Stimulated activated CD8-positive, alpha-beta memory T cell treated with anti-CD3 and anti-CD28 coated beads, Interleukin-2, amount 100 ng/mL, for 1 hour (primary cell): ENCODE measurements around the gene CPB2.

ENCODE experiments used
- DNase-seq, 2 donors: peaks; one replicate each; pipeline ENCODE4 v3.0.0-alpha.2; 2020; ENCODE audit warnings: low read depth in 2 of 2

CPB2 gene

DNA sequence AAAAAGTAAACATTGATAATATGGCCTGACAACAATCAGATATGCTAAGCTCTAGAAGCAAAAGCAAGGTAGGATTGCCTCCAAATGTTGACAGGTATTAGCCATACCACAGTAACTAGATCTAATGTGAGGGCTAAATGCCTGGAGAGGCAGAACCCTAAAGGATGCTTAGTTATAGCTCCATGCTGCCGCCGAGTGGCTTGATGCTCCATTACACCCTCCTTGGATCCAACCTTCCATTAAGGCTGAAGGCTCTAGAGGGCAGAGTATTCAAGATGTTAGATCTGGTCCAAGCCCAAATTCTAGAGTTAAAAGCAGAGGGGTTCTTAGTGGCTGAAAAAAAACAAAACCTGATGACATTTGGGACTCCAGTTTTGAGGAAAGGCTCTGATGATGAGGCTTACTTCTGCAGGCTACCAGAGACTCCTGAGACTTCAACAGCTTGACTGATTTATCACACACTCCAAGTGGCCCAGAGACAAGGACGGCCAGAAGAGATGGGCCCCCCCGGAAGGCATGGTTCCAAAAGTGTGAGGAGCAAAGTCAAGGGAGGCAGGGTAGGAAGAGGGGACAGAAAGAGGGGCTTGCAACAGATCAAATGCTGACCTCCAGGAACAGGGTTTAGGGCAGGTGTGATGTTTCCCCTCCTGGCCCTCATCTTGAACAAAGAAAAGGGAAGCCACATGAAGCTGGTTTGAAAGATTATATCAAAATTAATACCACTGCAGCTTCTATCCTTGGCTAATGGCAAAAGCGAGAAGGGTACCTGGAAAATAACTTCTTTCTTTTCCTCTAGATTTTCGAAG, 21.9 kb upstream of the CPB2 start:
- DNase-seq: peak; percentile 27 to 48

DNA sequence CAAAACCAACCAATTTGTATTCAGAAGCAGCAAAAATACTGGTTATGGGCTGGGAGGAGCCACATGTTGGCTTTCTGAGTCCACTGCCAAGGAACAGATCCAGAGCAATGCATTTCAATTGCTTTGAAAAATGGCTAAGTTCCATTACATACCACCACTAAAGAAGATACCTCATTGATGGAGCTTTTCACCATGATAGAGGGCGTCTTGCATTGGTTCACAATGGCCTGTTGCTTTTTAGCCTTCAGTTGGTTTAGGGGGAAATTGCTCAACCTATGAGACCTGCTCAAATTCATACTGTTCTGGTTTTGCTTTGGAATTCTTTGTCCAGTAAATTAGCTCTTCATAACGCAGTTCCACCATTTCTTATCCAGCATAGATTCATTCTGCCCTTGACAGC, 21.2 kb upstream of the CPB2 start:
- no peak for DNase-seq

- no peak for DNase-seq
Observed at GRCh38 chr13:46124967-46125933, 20.4 kb upstream of the CPB2 start.

DNA sequence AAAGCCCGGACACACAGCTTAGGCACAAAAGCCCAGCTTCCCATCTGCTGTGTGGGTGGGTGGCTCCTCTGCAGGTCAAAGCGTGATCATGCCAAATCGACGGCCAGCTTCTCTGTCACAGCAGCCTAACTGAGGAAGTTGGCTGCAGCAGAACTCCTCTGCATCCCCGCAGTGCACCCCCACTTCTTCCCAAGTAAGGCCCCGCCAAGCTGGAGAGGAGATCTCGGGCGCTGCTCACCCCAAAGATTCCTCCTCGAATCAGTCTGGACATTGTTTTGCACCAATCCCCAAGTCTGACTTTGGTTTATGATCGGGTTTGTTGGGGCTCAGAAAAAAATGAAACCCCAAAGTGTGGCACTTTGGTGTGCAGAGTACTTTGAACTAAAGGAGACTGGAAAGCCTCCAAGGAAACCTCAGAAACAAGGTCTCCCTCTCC, 19.7 kb upstream of the CPB2 start:
- no peak for DNase-seq

DNA sequence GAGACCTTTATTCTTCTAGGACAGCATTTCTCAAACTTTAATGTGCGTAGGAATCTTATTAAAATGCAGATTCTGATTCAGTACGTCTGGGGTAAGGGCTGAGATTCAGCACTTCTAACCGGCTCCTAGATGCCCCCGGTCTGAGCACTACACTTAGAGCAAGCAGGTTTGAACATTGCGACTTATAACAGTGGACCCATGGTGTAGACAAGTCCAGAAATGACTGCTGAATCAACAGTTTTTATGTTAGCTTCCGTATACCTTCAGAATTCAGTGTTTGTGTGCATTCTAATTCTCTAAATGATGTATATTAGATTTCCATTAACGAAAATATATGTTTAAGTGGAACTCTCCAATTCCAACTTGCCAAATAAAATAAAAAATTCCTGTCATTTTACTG, 17.5 kb upstream of the CPB2 start:
- no peak for DNase-seq

GRCh38 chr13:46121597-46122163, 16.8 kb upstream of the CPB2 start:
- no peak for DNase-seq

DNA sequence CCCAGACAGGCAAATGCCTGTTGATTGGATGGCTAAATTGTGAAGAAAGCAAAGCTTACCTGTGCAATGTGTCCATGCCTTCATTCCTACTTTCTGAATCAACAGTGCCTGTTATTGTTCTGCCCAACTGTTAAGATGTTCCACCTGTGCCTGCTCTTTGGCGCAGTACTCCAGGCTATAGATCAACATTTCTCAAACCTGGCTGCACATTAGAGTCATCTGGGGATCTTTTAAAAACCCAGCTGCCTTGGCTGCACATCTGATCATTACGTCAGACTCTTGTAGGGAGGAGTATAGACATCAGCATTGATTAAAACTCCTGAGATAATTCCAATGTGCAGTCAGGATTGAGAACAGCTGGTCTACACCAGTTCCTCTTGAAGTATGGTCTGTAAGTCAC, 16.2 kb upstream of the CPB2 start:
- no peak for DNase-seq

- no peak for DNase-seq
Observed at GRCh38 chr13:46119883-46120614, 15.2 kb upstream of the CPB2 start.

GRCh38 chr13:46116653-46117502, 12.0 kb upstream of the CPB2 start:
- DNase-seq: no peak

GRCh38 chr13:46114613-46115012, 9.8 kb upstream of the CPB2 start:
- DNase-seq: no peak

- DNase-seq: no peak
Observed at GRCh38 chr13:46113596-46113995, 8.8 kb upstream of the CPB2 start.

- no peak for DNase-seq
Observed at GRCh38 chr13:46111151-46111550, 6.3 kb upstream of the CPB2 start.

DNA sequence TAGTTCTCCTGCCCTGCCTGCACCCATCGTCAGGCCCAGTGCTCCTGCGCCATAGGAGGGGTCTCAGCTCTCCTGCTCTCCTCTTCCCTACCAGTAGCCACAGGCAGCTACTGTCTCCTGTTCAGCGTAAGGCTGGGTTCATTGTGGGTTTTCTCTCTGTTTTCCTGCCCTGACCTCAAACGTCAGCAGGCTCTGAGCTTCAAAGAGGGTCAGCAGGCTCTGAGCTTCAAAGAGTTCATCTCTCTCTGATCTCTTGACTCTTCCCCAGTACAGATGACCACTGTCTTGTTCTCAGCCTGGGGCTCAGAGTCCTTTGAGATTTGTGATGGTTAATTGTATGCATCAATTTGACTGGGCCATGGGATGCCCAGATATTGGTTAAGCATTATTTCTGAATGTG, 4.6 kb upstream of the CPB2 start:
- DNase-seq: no peak

- DNase-seq: no peak
Observed at GRCh38 chr13:46106839-46107371, 2.1 kb upstream of the CPB2 start.

DNA sequence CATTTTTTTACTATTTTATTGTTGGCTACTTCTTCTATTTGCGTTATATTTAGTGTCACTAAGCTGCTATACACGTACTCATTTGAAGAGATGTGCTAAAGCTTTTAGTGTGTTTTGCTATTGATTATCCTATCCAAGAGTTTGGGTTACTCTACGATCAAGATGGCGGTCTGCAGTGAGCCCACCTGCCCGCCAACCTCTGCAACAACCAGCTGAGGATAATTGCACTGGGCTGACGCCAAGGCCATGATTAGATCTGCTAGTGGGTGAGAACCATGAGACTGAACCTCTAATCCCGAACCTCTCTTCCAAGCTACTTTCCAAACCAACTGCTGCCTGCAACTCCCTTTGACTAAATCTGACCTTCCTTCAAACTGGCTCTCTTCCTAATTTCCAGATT, 1.8 kb downstream of the CPB2 start:
- no peak for DNase-seq

DNA sequence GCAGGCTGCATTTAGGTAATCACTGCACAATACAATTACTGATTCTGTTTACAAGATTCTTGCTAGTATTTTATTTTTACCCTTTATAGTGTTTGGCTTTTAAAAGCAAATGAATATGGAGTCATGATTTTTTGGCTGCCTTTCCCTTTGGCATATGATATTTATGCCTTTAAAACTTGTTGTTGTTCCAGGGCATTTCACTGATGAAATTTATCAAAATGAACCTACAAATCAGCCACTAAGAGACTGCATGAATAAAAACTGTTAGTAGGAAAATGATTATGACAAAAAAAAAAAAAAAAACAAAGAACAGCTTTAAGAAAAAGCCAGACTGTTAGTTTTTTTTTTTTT, 2.6 kb downstream of the CPB2 start:
- no peak for DNase-seq

DNA sequence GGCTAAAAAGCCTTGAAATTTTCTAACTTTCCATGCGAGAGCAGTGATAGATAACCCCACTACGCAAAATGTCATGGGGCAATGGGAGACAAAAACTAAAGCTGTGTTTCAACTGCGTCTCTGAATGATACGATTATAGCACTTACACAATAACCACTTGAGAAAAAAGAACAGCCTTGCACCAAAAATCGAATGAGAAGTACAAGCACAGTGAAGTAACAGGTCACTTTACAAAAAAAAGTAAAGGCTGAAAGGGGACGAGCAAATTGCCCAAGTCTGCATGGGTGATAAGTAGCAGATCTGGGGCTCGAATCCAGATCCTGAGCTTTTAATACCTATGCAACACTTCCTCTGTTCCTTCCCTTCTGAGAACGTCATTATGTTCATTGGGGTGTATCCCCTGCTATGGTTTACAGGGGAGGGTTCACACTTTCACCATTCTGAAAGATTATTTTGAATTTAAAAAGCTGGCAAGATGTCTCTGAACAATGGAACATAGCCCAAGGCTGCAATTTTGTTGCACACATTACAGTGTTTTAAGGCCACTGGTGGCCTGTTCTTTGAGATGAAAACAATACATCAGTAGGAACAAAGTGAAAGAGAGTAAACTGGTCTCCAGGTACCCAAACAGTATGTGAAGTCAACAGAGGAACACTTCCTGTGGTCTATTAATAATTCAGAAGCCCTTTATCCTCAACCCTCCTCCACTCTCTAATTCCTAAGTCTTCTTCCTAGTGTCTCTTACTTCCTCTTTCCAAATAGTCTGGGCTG, 3.2 kb downstream of the CPB2 start:
- no peak for DNase-seq

GRCh38 chr13:46101002-46101401, 3.8 kb downstream of the CPB2 start:
- no peak for DNase-seq

GRCh38 chr13:46100191-46100815, 4.5 kb downstream of the CPB2 start:
- DNase-seq: no peak
